NCI-H524 treated with DMSO at 0.1 percent for 48 hours (cell line): ENCODE data around the gene IRX5.

Experiments
- DNase-seq: peaks from one replicate; lab custom pipeline; 2025; lab: John Stamatoyannopoulos, UW

The IRX5 gene

DNA sequence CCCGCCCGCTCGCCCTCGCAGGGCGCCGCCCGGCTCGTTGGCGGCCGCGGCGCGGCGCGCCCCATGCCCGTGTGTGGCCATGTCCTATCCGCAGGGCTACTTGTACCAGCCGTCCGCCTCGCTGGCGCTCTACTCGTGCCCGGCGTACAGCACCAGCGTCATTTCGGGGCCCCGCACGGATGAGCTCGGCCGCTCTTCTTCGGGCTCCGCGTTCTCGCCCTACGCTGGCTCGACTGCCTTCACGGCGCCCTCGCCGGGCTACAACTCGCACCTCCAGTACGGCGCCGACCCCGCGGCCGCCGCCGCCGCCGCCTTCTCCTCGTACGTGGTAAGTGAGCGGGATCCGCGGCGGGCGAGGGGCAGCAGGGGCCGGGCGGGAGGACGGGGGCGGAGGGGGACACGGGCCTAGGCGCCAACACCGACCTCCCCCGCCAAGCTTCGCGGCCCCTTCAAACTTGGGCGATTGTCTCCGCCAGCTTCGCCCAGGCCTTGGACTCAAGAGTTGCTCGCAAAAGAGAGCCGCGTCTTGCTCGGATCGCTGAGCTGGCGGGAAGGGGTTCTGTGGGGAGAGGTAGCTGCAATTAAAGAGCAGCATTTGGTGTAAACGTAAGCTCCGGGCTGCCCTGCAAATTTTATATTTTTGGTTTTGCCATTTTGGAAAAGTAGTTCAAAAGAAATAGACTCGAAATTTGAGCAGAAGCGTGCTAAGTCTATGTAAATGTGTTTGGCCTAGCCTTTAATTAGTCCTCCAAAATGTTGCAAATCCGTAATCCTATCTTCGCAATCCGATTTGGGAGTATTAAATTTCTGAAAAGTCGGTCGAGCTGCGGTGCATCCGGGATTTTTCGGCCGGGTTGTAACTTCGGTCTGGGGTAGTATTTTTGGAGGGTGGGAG, 702 bp downstream of the IRX5 start:
- DNase-seq = peak; percentile 36

DNA sequence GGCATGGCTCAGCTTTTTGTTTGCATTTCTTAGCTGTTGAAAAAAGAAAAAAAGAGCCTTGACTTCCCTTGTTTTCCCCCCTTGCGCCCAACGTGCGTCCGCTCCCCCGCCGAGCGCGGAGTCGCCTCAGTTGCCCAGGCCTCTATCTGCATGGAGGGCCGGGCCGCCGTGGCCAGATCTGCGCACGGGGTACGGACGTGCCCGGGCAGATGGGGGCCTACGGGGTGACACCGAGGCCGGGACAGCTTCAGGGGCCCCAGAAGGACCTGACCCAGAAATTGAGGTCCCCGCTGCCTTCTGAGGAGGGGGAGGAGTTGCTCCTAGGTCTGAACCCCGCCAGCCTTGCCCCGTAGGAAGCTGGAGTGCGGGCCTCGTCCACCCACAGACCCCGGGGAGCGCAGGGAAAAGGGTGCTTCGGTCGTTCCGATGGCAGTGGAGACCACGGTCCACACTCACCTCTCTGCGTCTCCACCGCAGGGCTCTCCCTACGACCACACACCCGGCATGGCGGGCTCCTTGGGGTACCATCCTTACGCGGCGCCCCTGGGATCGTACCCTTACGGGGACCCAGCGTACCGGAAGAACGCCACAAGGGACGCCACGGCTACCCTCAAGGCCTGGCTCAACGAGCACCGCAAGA, 1.5 kb downstream of the IRX5 start:
- no peak for DNase-seq

DNA sequence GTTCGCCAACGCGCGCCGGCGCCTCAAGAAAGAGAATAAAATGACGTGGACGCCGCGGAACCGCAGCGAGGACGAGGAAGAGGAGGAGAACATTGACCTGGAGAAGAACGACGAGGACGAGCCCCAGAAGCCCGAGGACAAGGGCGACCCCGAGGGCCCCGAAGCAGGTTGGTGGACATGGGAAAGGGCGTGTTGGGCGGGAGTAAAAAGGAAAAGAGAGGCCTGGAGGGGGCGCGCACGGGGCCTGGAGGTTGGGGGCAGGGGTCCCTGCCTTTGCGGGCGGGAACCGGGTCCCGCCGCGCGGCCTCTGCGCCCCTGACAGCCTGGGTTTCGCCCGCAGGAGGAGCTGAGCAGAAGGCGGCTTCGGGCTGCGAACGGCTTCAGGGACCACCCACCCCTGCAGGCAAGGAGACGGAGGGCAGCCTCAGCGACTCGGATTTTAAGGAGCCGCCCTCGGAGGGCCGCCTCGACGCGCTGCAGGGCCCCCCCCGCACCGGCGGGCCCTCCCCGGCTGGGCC, 2.1 kb downstream of the IRX5 start:
- no peak for DNase-seq

DNA sequence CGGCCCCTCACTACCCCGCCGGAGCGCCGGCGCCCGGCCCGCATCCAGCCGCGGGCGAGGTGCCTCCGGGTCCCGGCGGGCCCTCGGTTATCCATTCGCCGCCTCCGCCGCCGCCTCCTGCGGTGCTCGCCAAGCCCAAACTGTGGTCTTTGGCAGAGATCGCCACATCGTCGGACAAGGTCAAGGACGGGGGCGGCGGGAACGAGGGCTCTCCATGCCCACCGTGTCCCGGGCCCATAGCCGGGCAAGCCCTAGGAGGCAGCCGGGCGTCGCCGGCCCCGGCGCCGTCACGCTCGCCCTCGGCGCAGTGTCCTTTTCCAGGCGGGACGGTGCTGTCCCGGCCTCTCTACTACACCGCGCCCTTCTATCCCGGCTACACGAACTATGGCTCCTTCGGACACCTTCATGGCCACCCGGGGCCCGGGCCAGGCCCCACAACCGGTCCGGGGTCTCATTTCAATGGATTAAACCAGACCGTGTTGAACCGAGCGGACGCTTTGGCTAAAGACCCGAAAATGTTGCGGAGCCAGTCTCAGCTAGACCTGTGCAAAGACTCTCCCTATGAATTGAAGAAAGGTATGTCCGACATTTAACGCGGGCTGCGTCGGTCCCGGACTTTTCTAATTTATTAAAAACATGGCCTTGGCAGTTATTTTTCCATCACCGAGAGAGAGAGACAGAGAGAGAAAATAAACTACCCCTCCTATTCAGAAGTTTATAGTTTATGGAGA, 2.8 kb downstream of the IRX5 start:
- DNase-seq = no peak

- no peak for DNase-seq
Observed at GRCh38 chr16:54934481-54935265, 4.0 kb downstream of the IRX5 start.

- no peak for DNase-seq
Observed at GRCh38 chr16:54935266-54935968, 4.8 kb downstream of the IRX5 start.

GRCh38 chr16:54936201-54936978, 5.7 kb downstream of the IRX5 start:
- no peak for DNase-seq

DNA sequence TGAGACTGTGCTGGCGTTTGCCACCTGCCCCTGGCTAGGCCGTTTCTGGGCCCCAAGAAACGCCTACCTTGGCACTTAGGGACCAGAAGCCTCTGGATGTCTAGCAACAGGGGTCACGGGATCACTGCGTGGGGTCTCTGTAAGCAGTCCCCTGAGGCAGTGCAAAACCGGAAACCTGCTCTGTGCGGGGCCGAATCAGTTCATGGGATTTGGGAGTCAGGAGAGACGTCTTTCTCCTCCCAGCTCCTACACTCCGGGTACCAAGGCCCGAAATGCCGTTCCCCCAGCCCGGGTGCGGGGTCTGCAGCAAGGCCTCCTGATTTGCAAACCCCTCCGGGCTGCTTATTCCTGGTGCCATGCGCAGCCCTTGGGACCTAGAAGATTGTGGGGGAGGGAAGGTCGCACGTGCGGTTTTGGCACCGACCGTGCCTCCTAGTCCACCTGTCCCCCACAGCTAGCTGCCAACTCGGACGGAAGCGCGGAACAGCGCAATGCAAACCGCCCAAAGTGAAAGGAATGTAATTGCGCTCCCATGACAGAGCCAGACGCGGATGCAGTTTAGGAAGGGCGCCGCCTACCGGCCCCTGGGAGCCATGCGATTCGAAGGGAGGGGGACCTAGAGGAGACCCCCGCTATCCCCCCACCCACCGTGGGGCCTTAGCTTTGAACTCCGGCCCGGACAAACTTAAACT, 6.5 kb downstream of the IRX5 start:
- DNase-seq = no peak

DNA sequence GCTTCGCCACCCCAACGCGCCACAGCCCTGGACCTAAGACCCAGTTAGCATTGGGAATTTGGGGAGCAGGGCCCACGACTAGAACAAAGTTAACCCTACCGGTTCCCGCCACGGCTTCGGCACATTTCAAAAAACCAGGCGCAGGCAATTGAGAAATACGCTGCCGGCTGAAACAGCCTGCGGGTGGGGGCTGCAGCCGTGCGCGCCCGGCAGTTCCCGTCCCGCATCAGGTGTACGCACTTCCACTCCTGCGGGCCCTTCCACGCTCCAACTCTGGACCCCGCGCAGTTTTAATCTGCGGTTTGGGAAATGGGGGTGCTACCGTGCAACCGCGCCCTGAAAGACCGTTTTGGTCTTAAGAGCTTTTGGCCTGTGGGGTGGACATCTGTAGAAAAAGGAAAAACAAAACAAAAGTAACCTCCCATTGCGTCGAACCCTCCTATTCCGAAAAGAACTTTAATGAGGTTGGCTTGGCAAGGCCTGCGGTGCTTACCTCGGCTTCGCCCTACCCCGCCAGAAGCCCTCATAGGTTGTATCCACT, 7.1 kb downstream of the IRX5 start:
- no peak for DNase-seq

GRCh38 chr16:54938212-54939028, 7.8 kb downstream of the IRX5 start:
- no peak for DNase-seq

- DNase-seq = no peak
Observed at GRCh38 chr16:54939029-54939346, 8.3 kb downstream of the IRX5 start.

DNA sequence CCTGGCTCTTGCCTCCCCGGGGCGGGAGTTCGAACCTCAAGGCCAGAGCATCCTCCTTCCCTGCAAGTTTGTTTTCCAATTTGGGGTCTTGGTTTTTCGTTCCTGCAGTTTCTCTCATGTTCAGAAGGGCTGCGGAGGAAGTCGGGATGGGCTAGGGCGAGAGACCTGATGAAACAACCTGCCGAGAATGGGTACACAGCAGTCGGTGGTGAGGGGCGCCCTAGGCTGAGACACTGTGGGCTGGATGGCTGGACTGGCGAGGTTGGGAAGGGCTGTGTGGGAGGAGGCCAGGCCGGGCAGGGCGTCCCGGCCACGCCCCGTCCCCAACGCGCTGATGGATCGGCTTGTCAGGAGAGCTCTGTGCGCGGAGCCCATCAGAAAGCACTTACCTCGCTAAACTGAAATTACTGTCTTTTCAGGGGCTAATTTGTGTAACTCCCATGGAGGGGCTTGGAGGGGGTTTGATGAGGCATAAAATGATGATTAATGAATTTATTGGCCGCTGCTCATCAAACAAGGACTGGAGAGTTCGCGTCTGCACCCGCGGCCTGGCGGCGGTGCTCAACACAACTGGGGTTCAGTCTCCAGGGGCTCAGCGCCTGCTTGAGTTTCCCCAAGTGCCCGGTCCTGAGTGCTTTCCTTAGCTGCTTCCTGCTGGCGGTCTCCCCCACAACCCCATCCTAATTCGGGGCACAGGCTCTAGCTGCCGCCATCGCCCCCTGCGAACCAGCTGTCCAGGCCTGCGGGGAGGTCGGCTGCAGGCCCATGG, 9.0 kb downstream of the IRX5 start:
- DNase-seq = no peak

- DNase-seq = no peak
Observed at GRCh38 chr16:54940279-54940604, 9.6 kb downstream of the IRX5 start.

DNA sequence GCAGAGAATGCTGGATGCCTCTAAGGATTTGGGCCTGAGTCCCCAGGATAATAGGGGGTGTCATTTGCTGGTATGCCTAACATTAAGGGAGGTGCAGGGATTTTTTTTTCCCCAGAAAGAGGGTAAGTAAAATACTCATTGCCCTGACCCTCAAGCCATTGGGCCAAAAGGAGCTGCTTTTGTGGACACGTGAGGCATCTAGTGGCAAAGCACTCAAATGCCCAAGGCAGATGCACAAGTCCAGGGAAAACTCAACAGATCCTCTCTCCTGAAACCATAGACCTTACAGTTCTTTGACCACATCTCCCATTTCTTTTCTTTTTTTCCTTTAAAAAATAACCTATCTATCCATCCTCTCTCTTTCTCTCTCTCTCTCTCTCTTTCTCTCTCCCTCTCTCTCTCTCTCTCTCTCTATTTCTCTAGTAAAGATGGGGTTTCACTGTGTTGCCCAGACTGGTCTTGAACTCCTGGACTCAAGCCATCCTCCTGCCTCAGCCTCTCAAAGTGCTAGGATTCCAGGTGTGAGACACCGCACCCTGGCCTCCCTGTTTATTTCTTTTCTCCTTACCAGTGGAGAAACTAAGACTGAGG, 11.8 kb downstream of the IRX5 start:
- DNase-seq = no peak

DNA sequence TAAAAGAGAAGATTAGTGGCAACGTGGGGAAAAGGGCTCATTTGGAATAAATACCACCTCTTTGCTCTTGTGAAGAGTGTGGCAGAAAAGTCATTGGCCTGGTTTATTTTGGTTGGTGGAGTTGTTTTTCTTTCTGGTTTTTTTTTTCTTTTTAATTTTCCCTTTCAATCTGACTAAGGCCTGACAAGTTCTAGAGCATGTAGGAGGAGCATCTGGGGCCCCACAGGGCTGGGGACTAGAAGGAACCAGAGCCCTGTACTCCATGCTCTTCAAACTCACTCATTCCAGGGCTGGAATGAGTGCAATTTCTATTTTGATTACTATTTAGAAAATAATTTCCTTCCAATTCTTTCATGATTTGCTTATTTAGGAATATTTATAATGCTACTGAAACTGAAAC, 13.3 kb downstream of the IRX5 start:
- no peak for DNase-seq

DNA sequence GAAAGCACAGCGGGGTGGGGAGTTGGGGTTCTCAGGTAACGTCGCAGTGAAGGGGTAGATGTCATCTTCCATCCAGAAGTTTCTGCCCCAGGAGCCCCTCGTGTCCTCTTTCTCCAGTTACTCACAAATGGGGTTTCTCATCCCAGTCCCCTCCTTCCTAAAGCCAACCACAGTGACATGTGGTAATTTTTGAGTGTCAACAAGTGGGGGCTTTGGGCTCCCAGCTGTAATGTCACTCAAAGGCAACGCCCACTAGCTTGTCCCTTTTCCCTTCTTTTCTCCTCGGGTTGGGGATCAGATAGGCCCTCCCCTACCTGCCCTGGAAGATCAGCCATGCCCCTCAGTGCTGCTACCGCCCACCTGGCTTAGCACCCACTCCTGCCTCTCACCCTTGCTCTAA, 14.4 kb downstream of the IRX5 start:
- DNase-seq = no peak

DNA sequence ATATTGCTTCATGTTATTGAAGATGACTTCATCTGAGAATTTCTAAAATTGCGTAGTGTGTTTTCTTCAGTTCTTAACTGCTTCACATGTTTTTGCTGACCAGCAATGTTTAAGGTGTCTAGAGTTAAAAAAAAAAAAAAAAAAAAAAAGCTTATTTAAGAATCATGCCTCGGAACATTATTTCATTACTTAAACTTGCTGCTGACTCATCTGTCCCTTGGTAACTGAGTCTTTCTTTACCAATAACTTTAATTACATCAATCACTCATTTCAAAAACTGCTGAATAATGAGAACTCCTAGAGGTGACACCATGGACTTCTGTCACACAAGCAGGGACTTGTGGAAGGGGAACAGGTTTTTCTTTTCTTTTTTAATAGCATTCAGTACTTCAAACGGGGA, 16.2 kb downstream of the IRX5 start:
- no peak for DNase-seq

DNA sequence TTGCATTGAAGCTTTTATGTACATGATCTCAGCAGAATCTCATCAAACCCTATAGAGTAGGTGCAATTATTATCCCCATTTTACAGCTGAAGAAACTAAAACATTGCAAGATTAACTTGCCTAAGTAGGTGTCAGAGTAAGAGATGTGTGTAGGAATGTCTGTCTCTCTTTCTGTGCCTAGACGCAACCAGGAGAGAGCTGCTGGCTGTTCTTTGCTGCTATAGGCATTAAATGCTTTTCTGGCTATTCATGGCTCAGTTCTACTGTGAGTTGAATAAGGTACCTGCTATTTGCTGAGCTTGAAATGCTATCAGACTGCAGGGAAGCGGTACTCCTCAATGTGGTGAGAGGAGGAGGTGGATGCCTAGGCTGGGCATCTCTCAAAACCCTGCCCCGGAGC, 17.0 kb downstream of the IRX5 start:
- DNase-seq = no peak
